NCI-H2196 (cell line): ENCODE measurements around the gene RARB.

Experiments used
- DNase-seq: peaks from one replicate; lab custom pipeline; 2025; ENCODE audit not compliant: unreplicated experiment; lab: John Stamatoyannopoulos, UW

Gene RARB

DNA sequence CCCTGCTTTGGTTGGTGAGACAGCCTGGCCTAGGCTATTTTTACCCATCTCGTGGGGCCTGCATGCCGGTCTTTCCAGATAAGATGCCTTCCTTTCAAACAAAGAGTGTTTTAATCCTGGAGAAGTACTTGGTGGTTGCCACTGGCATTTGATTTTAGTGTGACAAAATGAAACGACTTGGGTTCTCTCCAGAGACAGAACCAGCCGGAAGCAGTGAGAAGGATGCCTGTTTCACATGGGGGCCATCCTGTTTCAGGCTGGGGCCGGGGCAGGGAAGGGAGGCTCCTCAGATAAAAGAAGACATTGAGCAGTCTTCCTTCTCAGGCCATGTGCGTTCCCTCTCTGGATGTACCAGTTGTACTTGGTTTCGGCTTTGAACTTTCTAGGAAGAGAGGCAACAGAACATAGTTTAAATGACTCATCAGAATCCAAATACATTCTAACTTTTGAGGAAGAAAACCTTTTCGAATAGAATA is 161.8 kb downstream of the RARB start:
- DNase-seq = no peak

DNA sequence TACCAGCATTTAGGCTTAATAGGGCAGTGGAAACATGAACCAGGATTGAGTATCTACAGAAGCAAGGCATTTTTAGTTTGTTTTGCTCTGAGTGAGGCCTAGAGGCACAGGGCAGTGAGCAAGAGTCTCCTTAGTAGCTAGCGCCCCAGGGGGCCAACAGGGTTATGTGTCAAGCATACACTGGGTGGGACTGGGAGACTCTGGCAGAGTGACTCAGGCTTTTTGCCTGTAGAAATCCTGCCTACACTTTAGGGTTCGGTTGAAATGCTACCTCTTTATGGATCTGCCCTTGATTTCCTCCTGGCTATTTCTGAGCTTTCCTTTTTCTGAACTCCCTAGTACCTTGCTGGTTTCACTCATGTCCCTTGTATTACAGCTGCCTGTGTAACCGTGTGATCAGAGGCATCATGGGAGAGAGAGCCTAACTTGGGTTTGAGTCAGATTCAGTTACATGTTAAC is 164.5 kb downstream of the RARB start:
- DNase-seq = no peak

DNA sequence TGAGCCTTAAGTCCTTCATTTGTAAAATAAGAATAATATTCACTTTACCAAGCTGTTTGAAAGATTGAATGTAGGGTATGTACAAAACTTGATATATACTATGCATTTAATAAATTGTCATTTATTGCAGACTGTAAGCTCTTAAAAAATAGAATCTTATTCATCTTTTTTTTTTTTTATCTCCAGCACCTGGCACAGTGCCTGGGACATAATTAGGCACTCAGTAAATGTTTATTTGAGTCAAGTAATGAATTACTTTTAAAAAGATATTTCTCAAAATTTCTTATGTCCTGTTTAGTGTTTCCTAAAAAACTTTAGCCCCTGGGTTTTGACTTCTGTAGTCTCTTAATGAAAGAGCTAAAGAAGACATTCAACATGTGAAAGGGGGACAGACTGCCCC is 164.9 kb downstream of the RARB start:
- no peak for DNase-seq

DNA sequence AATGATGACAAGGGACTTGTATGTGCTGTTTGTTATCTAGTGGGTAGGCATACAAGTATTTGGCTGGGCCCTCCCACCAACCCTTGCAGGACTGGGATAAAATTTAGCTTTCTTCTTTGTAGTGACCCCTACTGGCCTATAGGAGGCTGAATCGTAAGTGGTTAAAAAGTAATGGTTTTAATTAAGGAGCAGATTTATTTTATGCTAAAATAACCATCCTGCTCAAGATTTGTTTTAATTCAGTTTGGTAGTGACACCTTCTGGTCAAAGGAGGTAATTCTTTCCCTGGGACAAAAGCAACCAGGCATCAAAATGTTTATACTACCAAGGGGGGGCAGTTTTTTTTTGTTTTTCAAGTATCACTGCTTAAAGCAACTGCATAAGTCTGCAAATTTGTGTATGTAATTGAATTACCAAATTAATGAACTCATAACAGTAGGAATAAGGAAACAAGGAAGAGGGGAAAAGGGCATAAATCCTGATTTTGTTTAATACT is 166.0 kb downstream of the RARB start:
- peak; percentile 12 for DNase-seq

DNA sequence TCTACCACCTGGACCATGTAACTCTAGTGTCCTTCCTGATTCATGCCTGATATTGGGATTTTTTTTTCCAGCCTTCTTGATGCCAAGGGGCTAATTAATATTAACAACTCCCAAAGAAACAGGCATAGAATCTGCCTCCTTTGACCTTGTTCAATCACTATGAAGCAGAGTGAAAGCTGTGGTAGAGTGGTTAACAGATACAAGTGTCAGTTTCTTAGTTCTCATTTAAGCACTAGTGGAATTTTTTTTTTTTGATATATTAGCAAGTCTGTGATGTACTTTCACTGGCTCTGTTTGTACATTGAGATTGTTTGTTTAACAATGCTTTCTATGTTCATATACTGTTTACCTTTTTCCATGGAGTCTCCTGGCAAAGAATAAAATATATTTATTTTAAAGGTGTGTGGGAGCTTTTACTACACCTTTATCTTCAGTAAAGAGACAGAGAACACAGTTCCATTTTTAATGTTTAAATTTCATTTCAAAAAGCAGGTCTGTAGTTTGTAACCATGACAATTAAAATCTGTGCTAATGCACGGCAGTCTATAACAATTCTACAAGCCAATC is 169.6 kb downstream of the RARB start:
- no peak for DNase-seq

DNA sequence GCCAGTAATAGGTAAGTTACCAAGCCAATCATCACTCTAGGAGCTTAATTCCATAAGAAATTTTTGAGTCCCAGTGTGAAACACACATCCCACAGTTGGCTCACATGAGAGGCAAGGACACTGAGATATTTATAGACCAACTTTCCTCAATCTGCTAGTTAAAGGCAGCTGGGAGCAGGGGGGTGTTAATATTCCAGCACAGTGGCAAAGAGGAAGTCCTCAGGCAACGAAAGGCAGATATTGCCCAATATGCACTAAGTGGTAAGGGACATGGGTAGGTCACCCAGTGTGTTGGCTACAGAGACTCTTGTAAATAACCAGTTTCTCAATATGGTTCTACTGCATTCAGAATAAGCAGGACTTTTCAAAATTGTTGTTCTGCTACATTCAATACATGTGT is 175.6 kb downstream of the RARB start:
- DNase-seq = no peak

DNA sequence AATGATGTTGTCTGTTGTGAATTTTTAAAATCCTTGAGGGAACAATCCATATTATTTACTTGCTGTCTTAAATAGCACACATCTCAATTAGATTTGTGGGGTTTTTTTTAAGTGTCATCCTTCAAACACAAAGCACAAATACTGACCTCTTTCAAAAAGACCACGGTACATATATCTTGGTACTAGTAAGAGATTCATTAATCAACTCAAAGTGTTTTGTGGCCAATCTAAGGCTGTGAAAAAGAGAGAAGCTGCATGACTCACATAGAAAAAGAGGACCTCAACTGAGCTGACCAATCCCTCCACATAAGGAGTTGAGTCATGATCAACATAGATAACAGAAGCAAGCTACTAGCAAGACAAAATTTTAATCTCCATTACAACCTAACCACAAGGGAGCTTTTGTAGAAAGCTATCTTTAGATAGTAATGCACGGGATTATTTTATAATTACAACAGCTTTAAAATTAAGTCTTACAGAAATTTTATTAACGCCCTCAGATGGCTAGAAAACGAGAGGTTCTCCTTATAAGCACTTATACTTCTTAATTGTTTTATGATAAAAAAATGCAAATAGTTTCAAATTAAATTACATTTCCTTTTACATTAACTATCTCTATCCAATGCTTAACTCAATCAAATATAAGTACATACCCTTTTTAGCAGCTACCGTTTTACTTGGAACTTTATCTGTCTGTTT is 176.2 kb downstream of the RARB start:
- no peak for DNase-seq

DNA sequence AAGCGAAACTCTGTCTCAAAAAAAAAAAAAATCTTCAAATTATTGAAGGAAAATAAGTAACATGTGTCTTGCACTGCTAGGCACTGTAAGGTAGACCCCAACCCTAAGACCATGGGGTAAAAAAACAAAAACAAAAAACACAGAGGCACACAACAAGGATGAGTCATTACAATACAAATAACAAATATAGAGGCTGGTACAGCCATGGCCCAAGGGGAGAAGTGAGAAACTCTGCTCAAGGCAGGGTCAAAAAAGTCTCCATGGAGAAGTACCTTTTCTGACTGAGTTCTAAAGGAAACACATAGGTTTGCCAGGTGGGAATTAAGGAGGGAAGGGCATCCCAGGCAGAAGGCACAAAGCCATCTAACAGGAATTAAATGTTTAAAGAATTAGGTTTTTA is 182.1 kb downstream of the RARB start:
- DNase-seq = no peak

DNA sequence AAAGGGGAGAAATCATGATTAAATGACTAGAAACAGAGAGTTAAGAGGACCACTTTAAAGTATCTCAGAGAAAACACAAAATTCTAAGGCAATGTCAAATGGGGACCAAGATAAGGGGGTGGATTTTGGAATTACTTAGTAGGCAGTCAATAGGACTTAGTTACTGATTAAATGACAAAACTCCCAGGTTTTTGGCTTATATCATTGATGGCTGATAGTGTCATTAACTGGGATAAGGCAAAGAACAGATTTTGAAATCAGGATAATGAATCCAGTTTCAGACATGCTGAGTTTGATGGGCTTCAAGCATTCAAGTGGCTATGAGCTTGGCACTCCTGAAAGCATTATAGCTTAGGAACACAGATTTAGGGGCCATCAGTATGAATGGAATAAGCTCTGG is 182.7 kb downstream of the RARB start:
- DNase-seq = no peak

DNA sequence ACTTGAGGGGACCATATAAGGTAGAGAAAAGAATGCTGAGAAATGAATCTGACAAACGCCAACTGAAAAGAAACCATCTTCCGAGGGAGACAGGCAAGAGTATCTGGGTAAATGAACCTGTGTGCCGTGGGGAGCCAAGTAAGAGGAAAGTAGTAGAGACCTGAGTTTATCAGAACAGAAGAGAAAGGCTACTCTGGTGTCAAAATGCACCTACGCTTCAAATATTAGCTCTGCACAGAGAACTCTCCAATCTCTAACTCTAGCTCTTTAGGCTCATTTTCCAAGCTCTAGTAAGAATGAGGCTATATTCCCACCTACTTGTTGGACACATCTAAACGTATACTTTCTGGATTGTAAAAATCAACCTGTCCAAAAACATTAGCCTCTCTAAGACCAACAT is 183.1 kb downstream of the RARB start:
- no peak for DNase-seq

DNA sequence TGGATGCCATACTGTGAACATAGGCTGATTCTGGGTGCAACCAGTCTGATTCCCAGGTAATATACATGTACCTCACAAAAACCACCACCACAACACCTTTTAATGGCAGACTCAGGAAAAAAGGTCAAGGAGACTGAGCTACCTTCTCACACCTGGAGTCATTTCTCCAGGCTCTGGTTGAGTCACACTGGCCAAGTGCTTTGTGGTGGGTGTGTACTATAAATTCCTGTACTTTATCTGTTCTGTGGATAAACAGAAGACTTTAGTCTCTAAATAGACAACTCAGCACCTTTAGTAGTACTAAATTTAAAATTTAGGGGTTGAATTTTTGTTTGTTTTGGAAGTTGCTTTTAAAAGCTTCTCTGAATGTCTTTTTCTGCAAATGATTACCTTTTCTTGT is 190.0 kb downstream of the RARB start:
- DNase-seq = no peak

DNA sequence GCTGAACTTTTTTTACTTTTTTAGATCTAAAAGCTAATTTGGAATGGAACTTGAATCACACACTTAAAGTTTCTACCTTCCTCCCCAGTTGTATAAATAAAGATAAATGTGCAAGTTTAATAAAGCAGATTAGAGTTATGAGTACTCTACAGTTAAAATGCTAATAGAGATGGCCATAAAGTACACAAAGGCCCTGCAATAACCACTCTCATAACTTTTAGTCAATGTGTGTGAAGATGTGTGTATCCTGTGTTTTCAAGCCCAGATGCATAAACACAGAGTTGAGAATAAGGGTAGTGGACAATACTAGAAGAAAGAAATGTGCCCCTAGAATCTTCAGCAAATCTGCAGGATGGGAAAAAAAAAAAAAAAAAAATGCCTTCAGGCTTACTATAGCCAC is 191.3 kb downstream of the RARB start:
- no peak for DNase-seq

DNA sequence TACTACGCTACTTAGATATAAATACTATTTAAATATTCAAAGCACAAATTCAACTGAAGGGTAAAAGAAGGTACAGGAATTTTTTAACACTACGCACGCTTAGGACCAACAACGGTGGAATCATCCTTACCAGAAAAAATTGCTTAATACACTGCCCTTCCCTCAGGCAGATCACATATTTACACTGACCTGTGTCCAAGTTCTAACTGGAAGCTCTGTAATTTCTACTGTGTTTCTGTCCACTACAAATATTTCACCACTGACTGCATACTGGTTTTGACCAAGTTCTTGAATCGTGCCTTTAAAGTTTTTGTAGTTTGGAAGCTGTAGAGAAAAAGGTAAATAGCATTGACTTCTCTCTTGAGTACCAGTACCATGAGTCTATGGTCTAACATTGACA is 192.4 kb downstream of the RARB start:
- no peak for DNase-seq

DNA sequence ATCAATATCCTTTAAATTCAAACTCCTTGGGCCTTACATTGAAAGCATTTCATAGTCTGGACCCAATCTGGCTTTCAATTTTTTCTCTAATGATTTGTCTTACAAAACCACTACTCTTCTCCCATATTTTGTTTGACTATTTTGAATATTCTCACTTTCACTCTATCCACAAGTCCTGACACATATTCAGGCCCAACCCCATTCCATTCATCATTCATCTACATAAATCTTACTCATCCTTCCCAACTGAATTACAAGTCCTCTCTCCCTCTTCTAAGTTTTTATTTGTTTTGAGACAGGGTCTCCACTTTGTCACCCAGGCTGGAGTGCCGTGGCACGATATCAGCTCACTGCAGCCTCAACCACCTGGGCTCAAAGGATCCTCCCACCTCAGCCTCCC is 193.0 kb downstream of the RARB start:
- DNase-seq = no peak

DNA sequence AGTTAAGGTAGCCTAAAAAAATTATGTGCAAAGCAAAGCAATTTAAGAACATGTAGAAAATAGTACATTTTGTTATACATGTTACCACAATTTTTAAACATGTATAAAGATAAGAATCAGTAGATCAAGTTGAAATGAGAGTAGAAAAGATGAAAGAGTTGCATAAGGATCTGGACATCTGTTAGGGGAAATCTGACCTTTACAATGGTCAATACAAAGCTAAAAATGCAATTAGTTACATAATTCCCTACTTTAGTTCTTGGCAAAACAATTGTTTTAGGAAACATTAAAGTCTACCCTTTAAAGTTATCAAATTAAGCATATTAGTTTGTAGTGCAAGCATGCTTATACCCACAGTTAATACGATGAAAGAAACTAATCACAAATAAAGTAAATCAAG is 203.9 kb downstream of the RARB start:
- DNase-seq = no peak

DNA sequence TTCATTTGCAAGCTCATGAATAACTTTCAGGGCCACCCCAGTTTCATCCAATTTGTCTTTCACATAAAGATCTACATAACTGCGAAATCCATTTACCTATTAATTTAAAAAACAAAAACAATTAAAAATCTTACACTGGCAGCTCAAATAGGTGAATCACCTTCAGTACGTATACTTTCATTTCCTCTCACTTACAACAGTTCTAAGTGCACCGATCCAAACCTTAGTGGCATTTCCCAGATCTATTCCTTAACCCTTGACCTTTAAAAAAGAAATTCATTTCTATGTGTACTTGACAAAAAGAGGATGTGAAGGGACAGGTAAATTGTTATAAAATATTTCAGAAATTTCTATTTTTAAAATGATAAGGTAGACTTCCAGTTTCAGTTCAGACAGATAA is 205.9 kb downstream of the RARB start:
- no peak for DNase-seq

DNA sequence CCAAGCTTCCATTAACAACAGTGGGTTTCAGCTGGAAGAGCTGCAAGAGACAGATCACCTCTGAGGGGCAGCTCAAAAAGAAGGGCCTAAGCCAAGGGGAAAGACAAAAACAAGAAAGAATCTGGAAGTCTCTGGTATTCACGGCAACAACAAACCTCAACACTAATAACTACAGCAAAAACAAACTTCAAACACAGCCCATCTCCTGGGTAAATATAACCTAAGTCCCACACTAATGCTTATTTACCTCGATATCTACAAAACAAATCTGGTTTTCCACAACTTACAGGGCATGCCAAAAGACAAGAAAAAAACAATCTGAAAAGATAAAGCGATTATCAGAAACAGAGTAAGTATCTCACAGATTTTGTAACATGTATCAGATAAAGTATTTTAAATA is 207.0 kb downstream of the RARB start:
- no peak for DNase-seq
